ENCODE data around the gene H2AZ2.
"Not testable (repeated sequence)": the region's sequence is repeated elsewhere in the genome, so short reads cannot be mapped to it uniquely, and the experiment has no call there.

Gene H2AZ2

GRCh38 chr7:44867073-44867995 lies 19.4 kb upstream of the H2AZ2 start:
- DNase-seq (ENCODE audit: insufficient read length) = no peak

GRCh38 chr7:44861949-44862348 lies 14.1 kb upstream of the H2AZ2 start:
- not testable (repeated sequence) for DNase-seq (ENCODE audit: insufficient read length); FAIRE-seq

More at GRCh38 chr7:44867073-44867995, 19.4 kb upstream of the H2AZ2 start:
- TF ChIP-seq TAF1 (IDR thresholded peaks at IDR 0.05; ENCODE audit: borderline replicate concordance, low read depth, low read length) = no peak
- no peak for TF ChIP-seq POLR2A (IDR thresholded peaks at IDR 0.05; ENCODE audit: low read depth, low read length)
- no peak for FAIRE-seq

- DNase-seq (ENCODE audit: insufficient read length) (no peak), FAIRE-seq (no peak)
- TF ChIP-seq POLR2AphosphoS5 (IDR thresholded peaks at IDR 0.05; ENCODE audit: low read depth, low read length) (no peak), TAF1 (IDR thresholded peaks at IDR 0.05; ENCODE audit: borderline replicate concordance, low read depth, low read length) (no peak), POLR2A (IDR thresholded peaks at IDR 0.05; ENCODE audit: low read depth, low read length) (no peak)
Measured at GRCh38 chr7:44858161-44858560, 10.3 kb upstream of the H2AZ2 start.

- FAIRE-seq = no peak
- TF ChIP-seq POLR2A (IDR thresholded peaks at IDR 0.05; ENCODE audit: low read depth, low read length) (no peak), POLR2AphosphoS5 (IDR thresholded peaks at IDR 0.05; ENCODE audit: low read depth, low read length) (no peak), TAF1 (IDR thresholded peaks at IDR 0.05; ENCODE audit: borderline replicate concordance, low read depth, low read length) (no peak)
Measured at GRCh38 chr7:44854644-44855364, 6.9 kb upstream of the H2AZ2 start.

GRCh38 chr7:44853391-44853790 lies 5.5 kb upstream of the H2AZ2 start:
- TF ChIP-seq POLR2AphosphoS5 (IDR thresholded peaks at IDR 0.05; ENCODE audit: low read depth, low read length) (no peak), POLR2A (IDR thresholded peaks at IDR 0.05; ENCODE audit: low read depth, low read length) (no peak), TAF1 (IDR thresholded peaks at IDR 0.05; ENCODE audit: borderline replicate concordance, low read depth, low read length) (no peak)
- no peak for DNase-seq (ENCODE audit: insufficient read length)

More at GRCh38 chr7:44854644-44855364, 6.9 kb upstream of the H2AZ2 start:
- no peak for DNase-seq (ENCODE audit: insufficient read length)

GRCh38 chr7:44852590-44852989 lies 4.7 kb upstream of the H2AZ2 start:
- TF ChIP-seq POLR2A (IDR thresholded peaks at IDR 0.05; ENCODE audit: low read depth, low read length) (no peak), TAF1 (IDR thresholded peaks at IDR 0.05; ENCODE audit: borderline replicate concordance, low read depth, low read length) (no peak), POLR2AphosphoS5 (IDR thresholded peaks at IDR 0.05; ENCODE audit: low read depth, low read length) (no peak)
- FAIRE-seq (no peak), DNase-seq (ENCODE audit: insufficient read length) (no peak)

More at GRCh38 chr7:44853391-44853790, 5.5 kb upstream of the H2AZ2 start:
- FAIRE-seq = no peak

GRCh38 chr7:44849885-44850544 lies 2.1 kb upstream of the H2AZ2 start:
- FAIRE-seq = no peak
- DNase-seq (ENCODE audit: insufficient read length) = no peak
- TF ChIP-seq POLR2A (IDR thresholded peaks at IDR 0.05; ENCODE audit: low read depth, low read length) (no peak), POLR2AphosphoS5 (IDR thresholded peaks at IDR 0.05; ENCODE audit: low read depth, low read length) (no peak), TAF1 (IDR thresholded peaks at IDR 0.05; ENCODE audit: borderline replicate concordance, low read depth, low read length) (no peak)

- FAIRE-seq = no peak
- no peak for TF ChIP-seq POLR2AphosphoS5 (IDR thresholded peaks at IDR 0.05; ENCODE audit: low read depth, low read length)
- TF ChIP-seq POLR2A (IDR thresholded peaks at IDR 0.05; ENCODE audit: low read depth, low read length) = no peak
- DNase-seq (ENCODE audit: insufficient read length) = no peak
Measured at GRCh38 chr7:44849259-44849884, 1.5 kb upstream of the H2AZ2 start.

- TF ChIP-seq TAF1 (IDR thresholded peaks at IDR 0.05; ENCODE audit: borderline replicate concordance, low read depth, low read length) (0 out of 2 replicates have a peak, but pooled peaks have one; percentile 44), POLR2AphosphoS5 (IDR thresholded peaks at IDR 0.05; ENCODE audit: low read depth, low read length) (peak; percentile 52; the same call in 1 of the 2 replicates), POLR2A (IDR thresholded peaks at IDR 0.05; ENCODE audit: low read depth, low read length) (no peak; the same call in 1 of the 2 replicates)
- DNase-seq (ENCODE audit: insufficient read length) = peak; percentile 73
- no peak for FAIRE-seq
Measured at GRCh38 chr7:44847509-44847919, 373 bp downstream of the H2AZ2 start.

- no peak for TF ChIP-seq TAF1 (IDR thresholded peaks at IDR 0.05; ENCODE audit: borderline replicate concordance, low read depth, low read length)
- no peak for TF ChIP-seq POLR2A (IDR thresholded peaks at IDR 0.05; ENCODE audit: low read depth, low read length)
- no peak for TF ChIP-seq POLR2AphosphoS5 (IDR thresholded peaks at IDR 0.05; ENCODE audit: low read depth, low read length)
- peak; percentile 14 for DNase-seq (ENCODE audit: insufficient read length)
- no peak for FAIRE-seq
Measured at GRCh38 chr7:44846816-44847508, 925 bp downstream of the H2AZ2 start.

- not testable (repeated sequence) for FAIRE-seq; DNase-seq (ENCODE audit: insufficient read length)
Measured at GRCh38 chr7:44846390-44846789, 1.5 kb downstream of the H2AZ2 start.

Measured in GM12892 (cell line).